ENCODE data around the gene VIL1. TPM values are rescaled to one million over a fixed set of nuclear protein-coding genes. Genes with fewer than 3 reads are reported as not detected.

Gene VIL1
- total RNA-seq = under 1 TPM; 0.21 to 0.77 TPM
- under 1 TPM; 0.06 to 0.09 TPM for polyA plus RNA-seq
- long read RNA-seq, donor 1 = 0 reads
- long read RNA-seq, donor 2 = 0 reads
- long read RNA-seq, donor 3 = 0 reads
- long read RNA-seq, donor 4 = 0 reads
- long read RNA-seq, donor 5 = 0 reads

DNA sequence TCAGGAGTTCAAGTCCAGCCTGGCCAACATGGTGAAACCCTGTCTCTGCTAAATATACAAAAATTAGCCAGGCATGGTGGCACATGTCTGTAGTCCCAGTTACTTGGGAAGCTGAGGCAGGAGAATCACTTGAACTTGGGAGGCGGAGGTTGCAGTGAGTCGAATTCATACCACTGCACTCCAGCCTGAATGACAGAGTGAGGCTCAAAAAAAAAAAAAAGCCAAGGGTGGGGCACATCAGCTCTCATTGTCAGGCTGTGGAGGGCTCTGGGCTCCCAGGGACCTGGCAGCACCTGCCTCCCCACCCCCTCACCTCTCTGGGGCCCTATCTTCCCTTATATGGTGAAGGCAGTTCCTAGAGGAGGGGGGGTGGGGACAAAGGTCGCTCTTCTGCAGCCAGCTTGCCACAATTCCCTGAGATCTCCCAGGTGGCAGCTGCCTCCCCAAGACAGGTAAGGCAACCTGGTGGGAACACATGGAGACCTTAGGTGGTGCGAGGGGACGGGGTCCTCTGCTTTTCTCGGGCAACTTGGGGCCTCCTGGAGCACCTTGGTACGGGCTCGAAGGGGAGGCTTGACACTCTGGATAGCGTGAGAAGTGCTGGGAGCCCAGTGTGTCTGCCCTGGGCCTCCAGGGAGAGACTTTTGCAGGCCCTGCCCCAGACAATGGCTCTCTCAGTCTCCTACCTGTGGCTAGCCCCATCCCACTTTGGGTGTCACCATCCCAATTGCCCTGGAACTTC lies at the start of gene VIL1:
VIL1 (plus strand) TSS at position 407 of the 742 bp plus-strand sequence. CDS start 4,656 bp downstream, outside the sequence.
- Histone ChIP-seq H3K27ac (ENCODE audit: low read depth in 1 of 2, low read length in 1 of 2) (no peak within 1 kb of the TSS), H3K4me1 (ENCODE audit: control insufficient read depth in 5 of 5, insufficient read depth in 5 of 5, low read length in 5 of 5) (peaks cover 0 to 3% (median 0%) of the 10 kb centered on the region in 5 donors), H3K36me3 (ENCODE audit: control insufficient read depth in 4 of 4, insufficient read depth in 4 of 4, low read length in 4 of 4) (no peaks in the 10 kb centered on the region), H3K9ac (ENCODE audit: insufficient read depth in 1 of 2, low read length in 2 of 2) (no peak within 1 kb of the TSS), H3K27me3 (ENCODE audit: control insufficient read depth in 3 of 3, insufficient read depth in 3 of 3, low read length in 2 of 3) (no peaks in the 10 kb centered on the region), H3K4me3 (no peak within 1 kb of the TSS), H3K9me3 (ENCODE audit: control insufficient read depth in 4 of 4, insufficient read depth in 3 of 4, low read length in 3 of 4) (no peaks in the 10 kb centered on the region)
- ATAC-seq (ENCODE audit: insufficient read depth, low FRiP score) (no peak), DNase-seq (no peak)
- TF ChIP-seq, protein P1, sequence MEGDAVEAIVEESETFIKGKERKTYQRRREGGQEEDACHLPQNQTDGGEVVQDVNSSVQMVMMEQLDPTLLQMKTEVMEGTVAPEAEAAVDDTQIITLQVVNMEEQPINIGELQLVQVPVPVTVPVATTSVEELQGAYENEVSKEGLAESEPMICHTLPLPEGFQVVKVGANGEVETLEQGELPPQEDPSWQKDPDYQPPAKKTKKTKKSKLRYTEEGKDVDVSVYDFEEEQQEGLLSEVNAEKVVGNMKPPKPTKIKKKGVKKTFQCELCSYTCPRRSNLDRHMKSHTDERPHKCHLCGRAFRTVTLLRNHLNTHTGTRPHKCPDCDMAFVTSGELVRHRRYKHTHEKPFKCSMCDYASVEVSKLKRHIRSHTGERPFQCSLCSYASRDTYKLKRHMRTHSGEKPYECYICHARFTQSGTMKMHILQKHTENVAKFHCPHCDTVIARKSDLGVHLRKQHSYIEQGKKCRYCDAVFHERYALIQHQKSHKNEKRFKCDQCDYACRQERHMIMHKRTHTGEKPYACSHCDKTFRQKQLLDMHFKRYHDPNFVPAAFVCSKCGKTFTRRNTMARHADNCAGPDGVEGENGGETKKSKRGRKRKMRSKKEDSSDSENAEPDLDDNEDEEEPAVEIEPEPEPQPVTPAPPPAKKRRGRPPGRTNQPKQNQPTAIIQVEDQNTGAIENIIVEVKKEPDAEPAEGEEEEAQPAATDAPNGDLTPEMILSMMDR (IDR thresholded peaks at IDR 0.05; ENCODE audit: control extremely low read depth, extremely low read depth) = no peak
- 87 to 91% methylated on average over 9 of the region's 9 CpGs for WGBS, 2 donors

DNA sequence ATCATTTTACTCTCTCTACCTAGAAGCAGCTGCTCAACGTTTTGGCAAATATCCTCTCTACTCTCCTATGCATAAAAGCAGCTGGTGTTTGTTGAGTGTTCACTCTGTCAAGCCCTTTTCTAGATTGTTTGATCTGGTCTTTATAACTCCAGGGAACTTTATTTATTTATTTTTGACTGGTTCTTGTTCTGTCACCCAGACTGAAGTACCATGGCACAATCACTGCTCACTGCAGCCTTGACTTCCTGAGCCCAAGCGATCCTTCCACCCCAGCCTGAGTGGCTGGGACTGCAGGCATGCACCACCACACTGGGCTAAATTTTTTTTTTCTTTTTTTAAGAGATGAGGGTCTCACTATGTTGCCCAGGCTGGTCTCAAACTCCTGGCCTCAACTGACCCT lies 49.6 kb upstream of the VIL1 start:
- DNase-seq = peak in 2 of 3 donors; percentile 69 to 77
- no peak for ATAC-seq (ENCODE audit: insufficient read depth, low FRiP score)
- H3K4me3 ChIP-seq = no peak overlapping the region
- H3K4me1 ChIP-seq (ENCODE audit: control insufficient read depth in 5 of 5, insufficient read depth in 5 of 5, low read length in 5 of 5) = peaks cover 0 to 18% (median 10%) of the 10 kb centered on the region in 5 donors
- no peak overlapping the region for H3K9ac ChIP-seq (ENCODE audit: insufficient read depth in 1 of 2, low read length in 2 of 2)
- WGBS, 2 donors = 15 to 22% methylated on average over 2 of the region's 2 CpGs
- H3K36me3 ChIP-seq (ENCODE audit: control insufficient read depth in 4 of 4, insufficient read depth in 4 of 4, low read length in 4 of 4) = no peaks in the 10 kb centered on the region
- no peaks in the 10 kb centered on the region for H3K27me3 ChIP-seq (ENCODE audit: control insufficient read depth in 3 of 3, insufficient read depth in 3 of 3, low read length in 2 of 3)
- peaks cover 0 to 5% (median 0%) of the 10 kb centered on the region in 4 donors for H3K9me3 ChIP-seq (ENCODE audit: control insufficient read depth in 4 of 4, insufficient read depth in 3 of 4, low read length in 3 of 4)
- peak overlapping the region in 1 of 2 donors; percentile 30 for H3K27ac ChIP-seq (ENCODE audit: low read depth in 1 of 2, low read length in 1 of 2)
- TF ChIP-seq, protein P1 (IDR thresholded peaks at IDR 0.05; ENCODE audit: control extremely low read depth, extremely low read depth) = no peak

DNA sequence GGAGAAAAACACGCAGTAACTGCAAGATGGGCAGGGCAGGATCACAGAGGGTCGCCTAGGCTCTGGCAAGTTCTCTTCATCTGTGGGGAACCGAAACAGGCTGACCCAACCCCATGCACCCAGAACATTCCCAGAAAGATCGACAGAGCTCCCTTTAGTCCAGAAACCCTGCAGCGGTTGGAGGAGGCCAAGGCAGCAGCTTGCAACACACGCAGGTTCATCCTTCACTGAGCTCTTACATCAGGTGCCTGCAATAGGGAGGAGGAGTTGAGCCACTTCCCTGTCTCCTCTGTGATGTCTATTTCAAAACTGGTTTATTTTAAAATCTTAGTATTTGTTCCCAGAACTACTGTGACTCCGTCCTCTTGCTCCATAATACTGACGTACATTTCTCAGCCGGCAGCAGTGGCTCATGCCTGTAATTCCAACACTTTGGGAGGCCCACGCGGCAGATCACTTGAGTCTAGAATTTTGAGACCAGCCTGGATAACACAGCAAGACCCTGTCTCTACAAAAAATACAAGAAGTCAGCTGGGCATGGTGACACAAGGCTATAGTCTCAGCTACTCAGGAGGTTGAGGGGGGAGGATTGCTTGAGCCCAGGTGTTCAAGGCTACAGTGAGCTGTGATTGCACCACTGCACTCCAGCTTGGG lies 48.4 kb upstream of the VIL1 start:
- Histone ChIP-seq H3K9me3 (ENCODE audit: control insufficient read depth in 4 of 4, insufficient read depth in 3 of 4, low read length in 3 of 4) (peaks cover 0 to 5% (median 0%) of the 10 kb centered on the region in 4 donors), H3K27me3 (ENCODE audit: control insufficient read depth in 3 of 3, insufficient read depth in 3 of 3, low read length in 2 of 3) (no peaks in the 10 kb centered on the region), H3K4me3 (no peak overlapping the region), H3K4me1 (ENCODE audit: control insufficient read depth in 5 of 5, insufficient read depth in 5 of 5, low read length in 5 of 5) (peaks cover 0 to 21% (median 10%) of the 10 kb centered on the region in 5 donors), H3K36me3 (ENCODE audit: control insufficient read depth in 4 of 4, insufficient read depth in 4 of 4, low read length in 4 of 4) (no peaks in the 10 kb centered on the region), H3K27ac (ENCODE audit: low read depth in 1 of 2, low read length in 1 of 2) (peak overlapping the region; percentile 51 to 94), H3K9ac (ENCODE audit: insufficient read depth in 1 of 2, low read length in 2 of 2) (no peak overlapping the region)
- peak; percentile 74 to 78 (median 76) for DNase-seq
- ATAC-seq (ENCODE audit: insufficient read depth, low FRiP score) = peak; percentile 29
- TF ChIP-seq, protein P1 (IDR thresholded peaks at IDR 0.05; ENCODE audit: control extremely low read depth, extremely low read depth) = no peak
- 20 to 46% methylated on average over 11 of the region's 11 CpGs for WGBS, 2 donors

Data from lung (tissue), 16 donors.